GM19351 (cell line): ENCODE measurements around the gene MPHOSPH10.
"Not testable (repeated sequence)": the region's sequence is repeated elsewhere in the genome, so short reads cannot be mapped to it uniquely, and the experiment has no call there.

Experiments
- ATAC-seq: cut with Tn5 transposase; IDR thresholded peaks from one replicate; pipeline ENCODE4 v1.9.1; 2021; ENCODE audit warnings: mild to moderate bottlenecking, moderate library complexity; ENCODE audit not compliant: unreplicated experiment

Gene MPHOSPH10, protein sequence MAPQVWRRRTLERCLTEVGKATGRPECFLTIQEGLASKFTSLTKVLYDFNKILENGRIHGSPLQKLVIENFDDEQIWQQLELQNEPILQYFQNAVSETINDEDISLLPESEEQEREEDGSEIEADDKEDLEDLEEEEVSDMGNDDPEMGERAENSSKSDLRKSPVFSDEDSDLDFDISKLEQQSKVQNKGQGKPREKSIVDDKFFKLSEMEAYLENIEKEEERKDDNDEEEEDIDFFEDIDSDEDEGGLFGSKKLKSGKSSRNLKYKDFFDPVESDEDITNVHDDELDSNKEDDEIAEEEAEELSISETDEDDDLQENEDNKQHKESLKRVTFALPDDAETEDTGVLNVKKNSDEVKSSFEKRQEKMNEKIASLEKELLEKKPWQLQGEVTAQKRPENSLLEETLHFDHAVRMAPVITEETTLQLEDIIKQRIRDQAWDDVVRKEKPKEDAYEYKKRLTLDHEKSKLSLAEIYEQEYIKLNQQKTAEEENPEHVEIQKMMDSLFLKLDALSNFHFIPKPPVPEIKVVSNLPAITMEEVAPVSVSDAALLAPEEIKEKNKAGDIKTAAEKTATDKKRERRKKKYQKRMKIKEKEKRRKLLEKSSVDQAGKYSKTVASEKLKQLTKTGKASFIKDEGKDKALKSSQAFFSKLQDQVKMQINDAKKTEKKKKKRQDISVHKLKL

GRCh38 chr2:71130152-71130904, at the start of gene MPHOSPH10, which contains the start of gene MCEE:
Gene MPHOSPH10 (plus strand): TSS chr2:71130634. CDS start chr2:71130666, 32 bp downstream.
Gene MCEE (minus strand): TSS chr2:71130229. CDS start chr2:71130219, 10 bp downstream.
- ATAC-seq, result peak; percentile 90

- ATAC-seq, result peak; percentile 72
Observed at GRCh38 chr2:71082402-71083252, 47.8 kb upstream of the MPHOSPH10 start.

- not testable (repeated sequence) for ATAC-seq
Observed at GRCh38 chr2:71083297-71083696, 47.1 kb upstream of the MPHOSPH10 start.

DNA sequence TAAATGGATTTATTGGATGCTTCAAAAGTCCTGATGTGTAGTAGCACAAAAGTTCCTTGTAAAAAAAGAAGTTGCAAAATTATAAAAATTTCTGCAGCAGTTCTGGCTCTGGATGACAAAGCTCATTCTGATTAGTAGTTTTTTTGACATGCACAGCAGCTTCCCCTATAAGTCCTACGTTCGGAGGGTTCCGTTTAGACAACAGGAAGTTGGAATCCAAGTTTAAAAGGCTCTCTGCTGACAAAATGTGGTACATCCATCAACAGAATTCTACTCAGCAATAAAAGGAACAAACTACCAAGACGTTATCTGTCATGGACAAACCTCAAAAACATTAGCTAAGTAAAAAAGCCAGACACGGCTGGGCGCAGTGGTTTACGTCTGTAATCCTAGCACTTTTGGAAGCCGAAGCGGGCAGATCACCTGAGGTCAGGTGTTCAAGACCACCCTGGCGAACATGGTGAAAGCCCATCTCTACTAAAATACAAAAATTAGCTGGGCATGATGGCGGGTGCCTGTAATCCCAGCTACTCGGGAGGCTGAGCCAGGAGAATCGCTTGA, 46.6 kb upstream of the MPHOSPH10 start:
- ATAC-seq, result not testable (repeated sequence)

- ATAC-seq, result not testable (repeated sequence)
Observed at GRCh38 chr2:71085325-71086003, 45.0 kb upstream of the MPHOSPH10 start.

GRCh38 chr2:71089475-71089874, 41.0 kb upstream of the MPHOSPH10 start:
- ATAC-seq, result not testable (repeated sequence)

- ATAC-seq, result not testable (repeated sequence)
Observed at GRCh38 chr2:71091808-71092207, 38.6 kb upstream of the MPHOSPH10 start.

- ATAC-seq, result not testable (repeated sequence)
Observed at GRCh38 chr2:71092491-71093260, 37.8 kb upstream of the MPHOSPH10 start.

DNA sequence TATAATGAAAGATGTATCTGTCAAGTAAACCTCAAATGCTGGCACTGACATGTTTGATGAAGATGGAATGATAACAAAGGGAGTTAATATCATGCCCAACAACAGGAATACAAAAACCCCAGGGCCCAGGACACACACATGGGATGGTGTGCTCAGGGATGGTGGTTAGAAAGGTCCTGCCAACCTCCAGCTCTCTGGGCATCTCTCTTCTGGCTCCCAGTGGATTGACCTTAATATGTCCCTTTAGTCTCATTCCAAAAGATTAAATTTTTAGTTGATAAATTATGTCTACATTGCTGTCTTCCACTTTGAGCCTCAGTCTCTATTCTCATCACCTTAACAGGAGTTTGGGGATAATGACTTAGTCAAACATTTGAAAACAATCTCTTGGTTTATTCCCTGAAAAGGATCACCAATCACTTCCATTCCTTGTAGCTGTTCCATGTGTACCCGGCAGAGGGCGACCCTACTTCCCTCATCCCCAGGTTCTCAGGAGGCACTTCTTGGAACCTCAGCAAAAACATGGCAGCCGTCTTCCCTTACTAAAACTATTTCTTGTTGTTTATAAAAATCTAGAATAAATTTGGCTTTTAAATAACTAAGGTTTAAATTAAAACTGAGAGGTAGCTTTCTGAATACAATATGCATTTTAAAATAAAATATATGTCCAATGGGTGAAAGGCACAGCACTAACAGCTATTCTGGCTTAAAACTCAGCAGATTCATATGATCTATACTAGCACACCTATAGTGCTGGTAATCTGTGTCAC, 30.1 kb upstream of the MPHOSPH10 start:
- no peak for ATAC-seq

GRCh38 chr2:71101656-71102055, 28.8 kb upstream of the MPHOSPH10 start:
- ATAC-seq, result no peak

DNA sequence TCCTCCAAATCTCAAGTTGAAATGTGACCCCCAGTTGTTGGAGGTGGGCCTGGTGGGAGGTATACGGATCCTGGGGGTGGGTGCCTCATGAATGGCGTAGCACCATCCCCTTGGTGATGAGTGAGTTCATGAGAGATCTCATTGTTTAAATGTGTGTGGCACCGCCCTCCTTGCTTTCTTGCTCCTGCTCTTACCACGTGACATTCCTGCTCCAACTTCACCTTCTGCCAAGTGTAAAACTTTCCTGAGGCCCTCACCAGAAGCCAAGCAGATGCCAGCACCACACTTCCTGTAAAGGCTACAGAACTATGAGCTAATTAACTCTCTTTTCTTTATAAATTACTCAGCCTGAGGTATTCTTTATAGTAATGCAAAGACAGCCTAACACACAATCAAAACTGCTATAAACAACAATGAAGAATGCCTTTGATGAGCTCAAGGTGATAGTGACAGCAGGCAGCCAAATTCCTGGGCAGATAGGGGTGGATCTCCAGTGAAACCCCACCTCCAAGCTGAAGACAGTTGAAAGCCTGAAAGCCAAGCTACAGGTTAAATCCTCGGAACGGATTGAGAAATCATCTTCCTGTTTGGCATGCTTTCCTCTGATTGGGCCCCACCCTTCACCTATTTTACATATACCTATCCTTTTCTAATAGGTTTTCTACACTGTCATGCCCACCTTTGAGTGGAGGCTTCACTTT, 27.3 kb upstream of the MPHOSPH10 start:
- ATAC-seq, result no peak

DNA sequence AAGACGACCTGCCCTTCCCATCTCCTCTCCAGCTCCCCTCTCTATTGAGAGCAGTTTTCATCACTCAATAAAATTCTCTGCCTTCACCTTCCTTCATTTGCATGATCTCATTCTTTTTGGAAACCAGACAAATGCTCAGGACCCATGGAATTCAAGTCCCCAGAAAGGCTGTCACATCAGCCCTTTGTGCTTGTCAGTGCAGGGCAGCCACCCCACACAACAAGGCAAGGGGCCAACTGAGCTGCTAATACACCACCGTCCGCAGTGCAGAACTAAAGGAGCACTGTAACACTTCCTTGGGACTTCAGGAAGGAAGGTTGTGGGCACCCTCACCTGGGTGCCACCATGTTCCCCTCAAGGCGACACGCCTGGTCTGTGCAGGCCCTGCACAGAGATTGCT, 26.6 kb upstream of the MPHOSPH10 start:
- ATAC-seq, result no peak

DNA sequence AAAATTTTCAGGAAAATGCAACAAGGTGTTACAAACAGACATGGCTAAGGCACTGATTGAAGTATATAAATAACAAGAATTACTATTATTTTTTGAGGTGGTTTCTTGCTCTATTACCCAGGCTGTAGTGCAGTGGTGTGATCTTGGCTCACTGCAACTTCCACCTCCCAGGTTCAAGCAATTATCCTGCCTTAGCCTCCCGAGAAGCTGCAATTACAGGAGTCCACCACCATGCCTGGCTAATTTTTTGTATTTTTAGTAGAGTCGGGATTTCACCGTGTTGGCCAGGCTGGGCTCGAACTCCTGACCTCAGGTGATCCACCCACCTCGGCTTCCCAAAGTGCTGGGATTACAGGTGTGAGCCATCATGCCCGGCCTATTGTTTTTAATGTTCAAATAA, 24.0 kb upstream of the MPHOSPH10 start:
- not testable (repeated sequence) for ATAC-seq

GRCh38 chr2:71108091-71108490, 22.3 kb upstream of the MPHOSPH10 start:
- no peak for ATAC-seq

GRCh38 chr2:71113843-71114242, 16.6 kb upstream of the MPHOSPH10 start:
- ATAC-seq, result no peak

GRCh38 chr2:71117063-71117462, 13.4 kb upstream of the MPHOSPH10 start:
- ATAC-seq, result no peak

- no peak for ATAC-seq
Observed at GRCh38 chr2:71120195-71120594, 10.2 kb upstream of the MPHOSPH10 start.
